Stimulated activated naive CD8-positive, alpha-beta T cell treated with anti-CD3 and anti-CD28 coated beads, Interleukin-15, amount 100 ng/mL, for 72 hours (primary cell): Measurements from ENCODE around the gene TOP3B.
A peak's percentile ranks its signal among the peaks of the same experiment; 100 is the strongest.

Experiments
- ATAC-seq: fragments of 150-1000 bp; cut with Tn5 transposase; 2 replicates; pipeline ENCODE4 v1.10.0; 2021; ENCODE audit warnings: mild to moderate bottlenecking, moderate library complexity
- DNase-seq, 2 donors: peaks; one replicate each; pipeline ENCODE4 v3.0.0; 2021 to 2022
- H3K27ac Mint-ChIP-seq, 2 donors: one replicate each; pipeline ENCODE4 v1.8.0; 2022; ENCODE audit warnings: mild to moderate bottlenecking in 2 of 2, mixed read lengths in 2 of 2, moderate library complexity in 2 of 2
- H3K27me3 Mint-ChIP-seq: one replicate; pipeline ENCODE4 v1.8.0; 2022; ENCODE audit warnings: mixed read lengths
- H3K4me1 Mint-ChIP-seq: one replicate; pipeline ENCODE4 v1.8.0; 2022; ENCODE audit warnings: mild to moderate bottlenecking, mixed read lengths
- H3K4me3 Mint-ChIP-seq, 2 donors: one replicate each; pipeline ENCODE4 v1.8.0; 2022; ENCODE audit warnings: mild to moderate bottlenecking in 2 of 2, mixed read lengths in 2 of 2, moderate library complexity in 1 of 2
- H3K9me3 Mint-ChIP-seq, 2 donors: one replicate each; pipeline ENCODE4 v1.8.0; 2022; ENCODE audit warnings: mixed read lengths in 2 of 2

Gene TOP3B

GRCh38 chr22:21938071-21938822 lies 44.3 kb downstream of the TOP3B start:
- Mint-ChIP-seq H3K27ac (peak overlapping the region; percentile 95 to 98), H3K9me3 (no peaks in the 10 kb centered on the region), H3K4me3 (peak overlapping the region; percentile 89 to 95), H3K27me3 (no peaks in the 10 kb centered on the region), H3K4me1 (peaks cover 57% of the 10 kb centered on the region)
- ATAC-seq (peak; percentile 96), DNase-seq (peak; percentile 91 to 92)

- peaks cover 52% of the 10 kb centered on the region for H3K4me1 Mint-ChIP-seq
- H3K4me3 Mint-ChIP-seq: peak overlapping the region; percentile 89 to 95
- DNase-seq (no peak), ATAC-seq (no peak)
- peak overlapping the region; percentile 95 to 98 for H3K27ac Mint-ChIP-seq
- H3K27me3 Mint-ChIP-seq: no peaks in the 10 kb centered on the region
- H3K9me3 Mint-ChIP-seq: no peaks in the 10 kb centered on the region
Observed at GRCh38 chr22:21937821-21938070, 44.8 kb downstream of the TOP3B start.

GRCh38 chr22:21937041-21937820 lies 45.4 kb downstream of the TOP3B start:
- Mint-ChIP-seq H3K9me3 (no peaks in the 10 kb centered on the region), H3K4me1 (peaks cover 47% of the 10 kb centered on the region), H3K27ac (peak overlapping the region; percentile 3 to 32), H3K27me3 (no peaks in the 10 kb centered on the region), H3K4me3 (peak overlapping the region in 1 of 2 donors; percentile 11)
- DNase-seq (no peak), ATAC-seq (no peak)

- DNase-seq (no peak), ATAC-seq (no peak)
- no peaks in the 10 kb centered on the region for H3K27me3 Mint-ChIP-seq
- no peak overlapping the region for H3K4me3 Mint-ChIP-seq
- H3K27ac Mint-ChIP-seq: no peak overlapping the region
- H3K4me1 Mint-ChIP-seq: peaks cover 37% of the 10 kb centered on the region
- H3K9me3 Mint-ChIP-seq: no peaks in the 10 kb centered on the region
Observed at GRCh38 chr22:21936151-21936775, 46.3 kb downstream of the TOP3B start.

GRCh38 chr22:21933910-21934309 lies 48.7 kb downstream of the TOP3B start:
- Mint-ChIP-seq H3K9me3 (no peaks in the 10 kb centered on the region), H3K4me1 (peaks cover 25% of the 10 kb centered on the region), H3K4me3 (no peak overlapping the region)

GRCh38 chr22:21933413-21933812 lies 49.2 kb downstream of the TOP3B start:
- Mint-ChIP-seq H3K4me1 (peaks cover 20% of the 10 kb centered on the region), H3K27ac (no peak overlapping the region), H3K9me3 (no peaks in the 10 kb centered on the region), H3K4me3 (no peak overlapping the region), H3K27me3 (no peaks in the 10 kb centered on the region)
- DNase-seq (no peak), ATAC-seq (no peak)

More at GRCh38 chr22:21933910-21934309, 48.7 kb downstream of the TOP3B start:
- no peak for ATAC-seq
- DNase-seq: no peak
- no peaks in the 10 kb centered on the region for H3K27me3 Mint-ChIP-seq
- no peak overlapping the region for H3K27ac Mint-ChIP-seq

- Mint-ChIP-seq H3K27me3 (no peaks in the 10 kb centered on the region), H3K9me3 (no peaks in the 10 kb centered on the region), H3K4me3 (no peak overlapping the region), H3K4me1 (peaks cover 10% of the 10 kb centered on the region), H3K27ac (no peak overlapping the region)
- DNase-seq (no peak), ATAC-seq (no peak)
Observed at GRCh38 chr22:21932347-21932746, 50.2 kb downstream of the TOP3B start.

GRCh38 chr22:21931056-21931455 lies 51.5 kb downstream of the TOP3B start:
- Mint-ChIP-seq H3K4me3 (no peak overlapping the region), H3K9me3 (no peaks in the 10 kb centered on the region), H3K27me3 (no peaks in the 10 kb centered on the region), H3K27ac (peak overlapping the region in 1 of 2 donors; percentile 56), H3K4me1 (no peaks in the 10 kb centered on the region)
- no peak for DNase-seq
- no peak for ATAC-seq

GRCh38 chr22:21929253-21929652 lies 53.3 kb downstream of the TOP3B start:
- H3K4me3 Mint-ChIP-seq: no peak overlapping the region
- peak overlapping the region in 1 of 2 donors; percentile 4 for H3K27ac Mint-ChIP-seq
- ATAC-seq: no peak

GRCh38 chr22:21928048-21928447 lies 54.5 kb downstream of the TOP3B start:
- no peak overlapping the region for H3K4me3 Mint-ChIP-seq
- no peak for DNase-seq
- H3K9me3 Mint-ChIP-seq: no peaks in the 10 kb centered on the region
- H3K4me1 Mint-ChIP-seq: no peaks in the 10 kb centered on the region
- no peaks in the 10 kb centered on the region for H3K27me3 Mint-ChIP-seq
- ATAC-seq: no peak
- H3K27ac Mint-ChIP-seq: peak overlapping the region in 1 of 2 donors; percentile 81

More at GRCh38 chr22:21929253-21929652, 53.3 kb downstream of the TOP3B start:
- Mint-ChIP-seq H3K9me3 (no peaks in the 10 kb centered on the region), H3K27me3 (no peaks in the 10 kb centered on the region), H3K4me1 (no peaks in the 10 kb centered on the region)
- no peak for DNase-seq

GRCh38 chr22:21927174-21927823 lies 55.3 kb downstream of the TOP3B start:
- no peaks in the 10 kb centered on the region for H3K9me3 Mint-ChIP-seq
- ATAC-seq (no peak), DNase-seq (no peak)
- H3K4me1 Mint-ChIP-seq: no peaks in the 10 kb centered on the region
- no peaks in the 10 kb centered on the region for H3K27me3 Mint-ChIP-seq
- peak overlapping the region; percentile 74 to 76 for H3K27ac Mint-ChIP-seq
- no peak overlapping the region for H3K4me3 Mint-ChIP-seq

GRCh38 chr22:21926728-21927127 lies 55.9 kb downstream of the TOP3B start:
- no peaks in the 10 kb centered on the region for H3K4me1 Mint-ChIP-seq
- peak overlapping the region; percentile 74 to 76 for H3K27ac Mint-ChIP-seq
- ATAC-seq: no peak

GRCh38 chr22:21923163-21923561 lies 59.4 kb downstream of the TOP3B start:
- no peak for DNase-seq
- Mint-ChIP-seq H3K4me1 (no peaks in the 10 kb centered on the region), H3K4me3 (no peak overlapping the region), H3K27ac (no peak overlapping the region), H3K9me3 (no peaks in the 10 kb centered on the region), H3K27me3 (no peaks in the 10 kb centered on the region)
- no peak for ATAC-seq

More at GRCh38 chr22:21926728-21927127, 55.9 kb downstream of the TOP3B start:
- no peak for DNase-seq
- Mint-ChIP-seq H3K27me3 (no peaks in the 10 kb centered on the region), H3K4me3 (no peak overlapping the region), H3K9me3 (no peaks in the 10 kb centered on the region)

GRCh38 chr22:21922370-21923162 lies 60.0 kb downstream of the TOP3B start:
- DNase-seq: no peak
- Mint-ChIP-seq H3K9me3 (no peaks in the 10 kb centered on the region), H3K27ac (no peak overlapping the region), H3K27me3 (no peaks in the 10 kb centered on the region), H3K4me3 (no peak overlapping the region), H3K4me1 (no peaks in the 10 kb centered on the region)
- ATAC-seq: no peak

GRCh38 chr22:21921729-21922128 lies 60.9 kb downstream of the TOP3B start:
- Mint-ChIP-seq H3K4me1 (no peaks in the 10 kb centered on the region), H3K27ac (no peak overlapping the region), H3K27me3 (no peaks in the 10 kb centered on the region), H3K9me3 (no peaks in the 10 kb centered on the region), H3K4me3 (no peak overlapping the region)
- DNase-seq: no peak
- ATAC-seq: no peak
